Pulmonary artery endothelial cell (primary cell): Measurements from ENCODE around the gene PRKD1. TPM values are rescaled to one million over a fixed set of nuclear protein-coding genes. Genes with fewer than 3 reads are reported as not detected.
"Not testable (repeated sequence)": the region's sequence is repeated elsewhere in the genome, so short reads cannot be mapped to it uniquely, and the experiment has no call there.

ENCODE experiments used
- DNase-seq: peaks from one replicate; pipeline ENCODE4 v3.0.0-alpha.2; 2011; ENCODE audit warnings: low read depth, low spot score
- total RNA-seq: library from RNA; depleted of rRNA; stranded (reverse); fragments of >200 nt; gene quantifications from 2 replicates; pipeline ENCODE4 v1.2.3, GENCODE V29; 2014

PRKD1 gene
- total RNA-seq, 1 donor from 2014 or later, result 6.5 TPM

DNA sequence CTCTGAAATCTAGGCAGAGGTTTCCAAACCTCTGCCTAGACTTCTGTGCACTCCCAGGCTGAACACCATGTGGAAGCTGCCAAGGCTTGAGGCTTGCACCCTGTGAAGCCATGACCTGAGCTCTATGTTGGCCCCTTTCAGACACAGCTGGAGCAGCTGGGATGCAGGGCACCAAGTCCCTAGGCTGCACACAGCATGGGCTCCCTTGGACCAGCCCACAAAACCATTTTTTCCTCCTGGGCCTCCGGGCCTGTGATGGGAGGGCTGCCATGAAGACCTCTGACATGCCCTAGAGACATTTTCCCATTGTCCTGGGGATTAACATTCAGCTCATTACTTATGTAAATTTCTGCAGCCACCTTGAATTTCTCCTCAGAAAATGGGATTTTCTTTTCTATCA lies 88.0 kb downstream of the PRKD1 start:
- DNase-seq, result not testable (repeated sequence)

DNA sequence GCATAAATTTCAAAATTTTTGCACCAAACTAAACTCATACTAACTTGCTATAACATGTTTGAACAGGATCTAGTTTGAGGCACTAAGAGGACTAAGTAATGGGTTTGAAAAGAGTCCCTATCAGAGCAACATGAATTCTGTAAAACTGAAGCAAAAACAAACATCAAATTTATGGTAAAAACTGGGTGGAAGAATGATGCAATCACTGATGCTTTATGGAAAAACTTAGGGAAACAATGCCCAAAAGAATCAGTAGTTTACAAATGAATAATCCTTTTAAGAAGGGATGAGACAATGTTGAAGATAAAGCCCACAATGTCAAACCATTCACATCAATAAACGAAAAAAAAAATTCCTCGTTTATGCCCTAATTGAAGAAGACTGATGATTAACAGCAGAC lies 88.9 kb downstream of the PRKD1 start:
- no peak for DNase-seq

DNA sequence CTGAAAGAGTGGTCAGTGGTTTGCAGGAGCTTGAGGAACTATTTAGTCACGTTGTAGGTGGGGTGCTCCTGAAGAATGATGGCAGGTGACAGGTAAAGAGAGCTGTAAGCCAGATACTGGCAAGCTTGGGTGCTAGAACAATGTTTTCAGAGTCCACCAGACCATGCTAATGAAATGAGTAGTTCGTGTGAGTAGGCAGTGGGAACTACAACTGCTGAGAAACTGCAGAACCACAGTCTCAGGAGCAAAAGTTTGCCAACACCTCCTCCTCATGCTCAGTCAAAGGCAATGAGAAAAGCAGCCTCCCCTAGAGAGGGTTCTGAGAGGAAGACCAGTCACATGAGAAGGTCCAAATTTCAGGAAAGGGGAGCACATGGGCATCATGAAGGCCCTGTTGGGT lies 91.3 kb downstream of the PRKD1 start:
- no peak for DNase-seq

DNA sequence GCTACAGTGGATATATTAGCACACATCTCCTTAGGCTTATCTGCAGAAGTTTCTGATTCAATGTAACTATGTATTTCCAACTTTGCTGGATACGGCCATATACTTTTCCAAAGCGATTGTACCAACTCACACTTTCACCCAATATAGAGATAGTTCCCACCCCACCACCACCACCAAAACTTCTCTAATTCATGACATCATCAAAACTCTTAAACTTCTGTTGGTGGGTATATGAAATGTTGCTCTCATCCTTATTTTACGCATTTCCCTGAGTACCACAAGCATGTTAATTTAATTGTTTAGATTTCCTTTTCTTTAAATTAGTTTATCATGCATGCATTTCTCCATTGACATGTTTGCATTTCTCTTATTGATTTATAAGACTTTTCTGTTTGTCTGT lies 95.6 kb downstream of the PRKD1 start:
- no peak for DNase-seq

DNA sequence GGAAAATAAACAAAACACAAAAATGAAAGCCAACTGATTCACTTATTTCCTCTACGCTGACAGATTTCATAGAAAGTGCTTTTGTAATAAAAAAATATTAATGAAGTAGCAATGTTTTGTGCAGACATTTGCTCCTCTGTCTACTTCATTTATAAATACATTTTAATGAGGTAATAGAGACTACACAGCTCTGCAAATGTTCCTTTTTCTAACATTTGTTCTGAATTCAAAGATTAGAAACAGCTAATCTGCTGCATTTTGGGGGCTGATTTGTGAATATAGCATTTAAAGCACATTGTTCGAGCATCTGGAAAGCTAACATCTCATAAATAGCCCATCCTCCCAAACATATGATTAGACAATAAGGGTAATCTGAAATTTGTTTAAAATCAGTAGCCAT lies 97.8 kb downstream of the PRKD1 start:
- DNase-seq, result no peak

DNA sequence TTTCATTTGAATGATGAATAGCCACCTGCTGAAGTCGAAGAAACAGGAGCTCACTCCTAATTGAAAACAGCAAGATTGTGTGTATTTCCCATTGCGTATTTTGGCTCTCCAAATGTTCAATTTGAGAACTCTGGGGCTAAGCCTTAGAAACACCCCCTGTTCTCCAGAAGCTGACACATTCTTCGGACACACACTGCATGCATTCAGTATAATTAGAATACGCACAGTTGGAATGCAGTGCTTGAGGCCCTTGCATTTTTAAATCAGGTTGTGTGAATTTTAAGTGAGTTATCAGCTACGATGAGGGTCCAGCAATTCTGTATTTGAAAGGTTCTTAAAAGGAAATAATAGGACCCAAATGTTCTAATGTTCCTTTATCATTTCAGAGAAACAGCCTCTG lies 103.8 kb downstream of the PRKD1 start:
- no peak for DNase-seq

DNA sequence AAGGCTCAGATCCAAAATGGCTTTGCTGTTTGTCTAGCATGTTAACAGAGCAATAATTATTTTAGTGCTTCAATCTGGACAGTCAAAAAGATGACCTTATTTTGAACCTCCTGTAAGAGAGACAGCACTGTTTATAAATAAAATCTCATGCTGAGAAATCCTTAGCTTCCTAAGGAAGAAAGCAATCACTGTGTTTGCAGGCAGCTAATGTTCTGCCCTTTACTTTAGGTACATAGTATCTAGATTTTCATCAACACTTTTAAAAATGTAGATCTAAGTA lies 105.3 kb downstream of the PRKD1 start:
- DNase-seq, result no peak

DNA sequence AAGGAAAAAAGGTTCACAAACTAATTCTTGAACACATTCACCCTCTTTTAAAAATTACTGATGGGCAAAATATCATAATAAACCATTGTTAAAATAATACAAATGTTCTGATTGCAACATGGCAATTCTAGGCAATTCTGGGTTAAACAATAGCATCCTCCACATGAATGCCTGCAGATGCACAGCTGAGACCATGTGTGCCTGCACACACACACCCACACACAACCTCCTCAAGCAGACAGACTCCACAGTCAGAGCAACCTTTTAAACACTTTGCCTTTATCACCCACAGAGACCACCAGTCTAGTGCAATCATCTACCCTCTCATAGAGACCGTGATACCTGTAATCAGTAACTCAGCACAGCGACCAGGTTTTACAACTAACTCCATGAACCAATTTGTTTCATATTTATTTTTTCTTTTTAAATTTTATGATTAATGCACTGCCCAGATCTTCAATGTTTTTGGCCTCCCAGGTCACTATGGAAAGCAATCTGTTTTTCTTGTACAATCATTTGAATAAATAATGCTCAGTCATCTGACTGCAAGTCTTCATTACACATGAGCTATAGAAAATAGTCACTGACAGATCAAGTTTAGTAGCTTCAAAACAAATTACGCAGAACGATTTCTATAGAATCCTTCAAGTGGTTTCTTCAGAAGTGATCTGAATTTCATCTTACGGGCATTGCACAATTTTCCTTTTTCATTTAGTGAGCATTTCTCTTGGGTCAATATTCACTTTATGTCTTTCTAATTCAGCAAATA lies 105.8 kb downstream of the PRKD1 start:
- no peak for DNase-seq

DNA sequence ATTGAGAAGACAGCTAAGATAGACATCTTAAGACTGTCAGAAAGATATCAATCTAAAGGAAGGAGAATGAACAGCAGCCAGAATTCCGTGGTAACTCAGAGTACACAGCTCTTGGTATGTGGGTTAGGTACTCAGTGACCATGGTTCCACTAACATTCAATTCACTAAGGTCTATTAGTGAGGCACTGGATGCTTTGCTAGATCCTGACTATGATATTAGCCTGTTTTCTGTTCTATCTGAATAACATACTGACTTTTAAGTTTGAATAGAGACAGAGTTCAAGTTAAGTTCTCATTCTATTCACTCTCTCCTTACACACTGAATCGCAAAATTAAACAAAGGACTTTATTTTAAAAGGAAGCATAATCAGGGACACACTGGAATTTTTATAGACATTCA lies 106.4 kb downstream of the PRKD1 start:
- DNase-seq, result no peak

DNA sequence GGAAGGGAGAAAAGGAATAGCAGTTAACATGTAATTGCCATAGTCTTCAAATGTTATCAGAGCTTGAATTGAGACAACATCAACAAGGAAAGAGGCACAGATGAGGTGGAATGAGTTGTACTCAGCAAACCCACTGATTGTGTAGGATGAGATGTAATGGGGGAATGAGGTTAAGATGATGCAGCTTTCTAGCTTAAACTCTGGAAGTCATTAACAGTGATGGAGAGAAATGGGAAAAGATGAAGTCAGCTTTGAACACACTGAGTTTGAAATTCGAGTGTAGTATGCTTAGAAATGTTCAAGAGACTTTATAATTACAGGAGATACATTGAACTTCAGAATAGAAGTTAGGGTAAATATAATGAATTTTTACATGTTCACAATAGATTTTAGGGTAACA lies 106.9 kb downstream of the PRKD1 start:
- DNase-seq, result no peak

DNA sequence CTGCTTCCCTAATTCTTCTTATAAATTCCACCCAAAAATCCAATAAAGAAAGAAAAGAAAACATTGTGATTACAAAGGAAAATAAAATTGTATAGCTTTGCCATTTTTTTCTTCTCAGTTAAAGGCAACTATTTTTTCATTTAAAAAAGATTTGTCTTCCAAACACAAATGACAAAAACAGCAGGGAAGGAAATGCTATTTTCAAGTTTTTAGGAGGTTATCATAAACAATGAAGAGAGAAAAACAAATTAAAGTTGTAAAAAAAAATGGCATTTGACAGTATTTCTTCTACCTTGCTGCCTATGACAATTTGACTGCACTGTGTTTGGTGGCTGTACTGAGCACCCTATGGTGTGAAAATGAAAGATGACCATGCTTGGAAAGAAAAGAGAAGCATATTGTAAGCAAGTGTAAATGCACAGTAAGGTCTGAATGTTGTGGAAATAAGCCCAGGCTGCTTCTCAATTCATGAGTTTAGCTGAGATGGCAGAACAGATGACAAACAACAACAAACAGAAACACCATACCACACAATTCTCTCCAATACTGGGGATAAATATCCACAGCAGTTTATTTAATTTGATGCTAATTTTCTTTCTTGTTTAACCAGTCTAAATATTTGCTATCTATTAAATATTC lies 109.8 kb downstream of the PRKD1 start:
- no peak for DNase-seq

DNA sequence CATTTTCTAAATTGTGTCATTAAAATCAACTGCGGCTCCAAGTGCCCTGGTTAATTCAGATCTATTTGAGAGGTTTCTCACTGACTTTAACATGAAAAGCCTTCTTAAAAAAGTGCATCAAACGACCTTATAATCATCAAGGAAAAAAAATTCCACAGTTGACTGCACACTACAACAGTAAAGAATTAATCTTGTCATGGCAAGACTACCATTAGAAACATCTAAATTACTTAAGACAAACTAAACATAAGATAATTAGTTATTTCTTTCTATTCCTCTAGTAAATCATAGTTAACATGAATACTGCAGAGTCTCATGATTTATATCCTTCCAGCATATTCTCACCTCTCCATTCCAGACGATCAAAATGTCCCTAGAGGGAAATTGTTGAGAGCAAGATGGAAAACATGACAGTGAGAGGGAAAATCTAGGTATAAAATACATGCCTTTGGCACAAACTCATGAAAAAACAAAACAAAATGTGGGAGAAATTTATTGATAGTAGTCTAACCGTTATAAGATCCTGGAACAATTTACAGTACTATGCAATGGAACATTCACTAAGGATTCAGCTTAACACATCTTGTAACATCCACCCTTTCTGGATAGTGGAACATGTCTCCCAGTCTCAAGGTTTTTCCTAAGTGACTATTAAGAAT lies 112.5 kb downstream of the PRKD1 start:
- no peak for DNase-seq

DNA sequence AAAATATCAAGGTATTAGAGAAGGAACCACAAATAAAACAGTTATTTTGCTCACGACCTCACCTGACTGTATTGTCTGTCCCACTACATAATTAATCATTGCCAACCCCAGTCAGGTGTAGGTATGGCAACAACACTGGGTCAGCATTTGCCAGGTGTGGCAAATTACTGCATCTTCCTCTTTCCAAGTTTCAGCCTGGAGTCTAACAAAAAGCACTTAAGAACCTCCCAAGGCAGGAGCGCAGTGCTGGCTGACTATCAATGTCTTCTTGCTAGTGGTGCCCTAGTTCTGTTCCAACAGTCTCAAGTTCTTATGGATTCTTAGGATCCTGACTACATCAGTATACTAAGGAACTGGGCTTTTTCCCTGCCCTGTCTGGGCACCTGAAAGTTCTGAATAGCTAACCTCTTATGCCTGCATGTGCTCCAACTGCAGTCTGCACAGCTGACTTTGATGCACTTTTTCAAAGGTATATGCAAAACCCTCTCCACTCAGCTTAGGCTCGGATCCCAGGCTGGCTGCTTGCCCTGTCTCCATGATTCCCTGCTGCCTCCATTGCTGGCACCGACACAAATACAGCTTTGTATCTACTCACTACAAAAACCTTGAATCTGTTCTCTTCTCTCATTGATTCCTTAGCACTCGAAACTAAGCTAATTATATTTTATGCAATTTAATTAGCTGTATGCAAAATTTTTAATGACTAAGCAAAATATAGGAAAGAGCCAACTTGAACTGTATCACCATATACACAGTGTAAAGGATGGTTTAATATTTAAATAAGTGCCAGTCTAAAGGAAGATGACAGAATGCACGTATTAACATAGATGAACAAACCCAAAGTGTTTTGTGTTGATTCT lies 113.3 kb downstream of the PRKD1 start:
- DNase-seq, result no peak

DNA sequence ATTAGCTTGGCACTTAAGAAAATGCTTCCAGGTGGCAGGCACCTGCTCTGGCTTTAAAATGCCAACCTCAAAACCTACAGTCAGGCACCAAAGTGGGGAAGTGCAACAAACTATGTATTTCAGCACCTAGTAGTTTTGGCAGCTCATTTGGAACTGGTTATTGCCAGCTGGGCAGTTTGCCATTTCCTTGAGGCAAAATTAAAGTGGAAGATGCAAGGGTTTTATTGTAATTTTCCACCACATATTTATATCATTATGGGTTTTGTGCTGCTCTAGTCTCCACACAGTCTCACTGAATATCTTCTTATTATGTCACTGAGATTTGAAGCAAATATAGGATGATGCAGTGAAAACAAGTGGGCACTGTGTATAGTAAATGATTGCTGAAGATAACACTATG lies 117.0 kb downstream of the PRKD1 start:
- peak; percentile 7 for DNase-seq

DNA sequence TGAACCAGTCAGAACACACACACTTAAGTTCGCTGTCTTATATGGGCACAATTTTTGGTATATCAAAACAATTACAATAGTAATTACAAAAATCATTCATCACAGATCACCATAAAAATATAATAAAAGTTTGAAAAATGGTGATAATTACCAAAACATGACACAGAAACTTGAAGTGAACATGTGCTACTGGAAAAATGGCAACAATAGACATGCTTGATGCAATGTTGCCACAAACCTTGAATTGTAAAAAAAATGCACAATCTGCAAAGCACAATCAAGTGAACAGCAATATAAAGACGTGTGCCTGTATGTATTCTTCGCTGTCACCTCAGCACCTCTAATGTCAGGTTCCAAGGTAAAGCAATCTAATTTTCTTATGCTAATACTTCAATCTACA lies 117.6 kb downstream of the PRKD1 start:
- no peak for DNase-seq

DNA sequence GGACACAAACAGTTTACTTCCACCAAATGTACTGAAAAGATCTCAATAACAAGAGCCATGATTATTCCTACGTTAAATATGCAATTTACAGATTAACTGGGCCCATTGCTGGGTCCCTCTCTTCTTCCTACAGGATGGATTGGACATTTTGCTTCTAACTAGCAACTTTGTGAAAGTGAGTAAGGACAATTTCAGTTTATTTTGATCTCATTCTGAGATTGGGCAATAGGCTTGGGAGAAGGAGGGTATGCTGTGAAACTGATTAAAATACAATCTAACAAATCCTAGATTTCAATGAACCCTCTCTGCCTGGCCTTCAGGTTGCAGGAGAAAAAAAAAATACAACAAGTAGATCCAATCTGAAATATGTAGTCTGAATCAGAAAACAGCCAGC lies 121.5 kb downstream of the PRKD1 start:
- DNase-seq, result no peak

DNA sequence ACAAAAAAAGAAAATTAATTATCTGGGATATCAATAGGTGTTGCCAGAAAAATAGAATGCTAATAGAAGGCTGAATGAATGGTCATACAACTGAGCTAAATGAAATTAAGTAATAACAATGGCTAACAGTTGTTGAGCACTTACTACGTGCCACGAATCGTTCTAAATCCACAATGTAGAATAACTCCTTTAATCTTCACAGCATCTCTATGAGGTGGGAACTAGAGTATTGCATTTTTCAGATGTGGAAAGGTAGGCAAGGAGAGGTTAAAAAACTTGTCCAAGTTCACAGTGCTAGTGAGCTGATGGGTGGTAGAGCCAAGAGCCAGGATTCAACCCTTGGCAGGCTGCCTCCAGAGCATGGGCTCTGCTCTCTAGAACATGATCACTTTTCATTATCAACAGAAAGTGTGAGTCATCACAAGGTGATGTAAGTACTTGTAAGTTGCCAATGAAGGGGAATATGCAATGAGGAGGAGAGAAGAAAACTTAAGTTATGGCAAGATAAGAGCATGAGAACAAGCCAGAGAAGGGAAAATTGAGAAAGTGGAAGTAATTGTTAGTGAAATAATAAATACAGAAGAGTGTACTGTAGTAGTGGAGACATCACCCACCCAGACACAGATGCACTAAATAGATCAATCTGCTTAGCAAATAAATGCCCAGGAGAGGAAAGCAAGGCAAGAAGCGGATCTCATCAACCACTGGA lies 122.1 kb downstream of the PRKD1 start:
- peak; percentile 63 for DNase-seq

DNA sequence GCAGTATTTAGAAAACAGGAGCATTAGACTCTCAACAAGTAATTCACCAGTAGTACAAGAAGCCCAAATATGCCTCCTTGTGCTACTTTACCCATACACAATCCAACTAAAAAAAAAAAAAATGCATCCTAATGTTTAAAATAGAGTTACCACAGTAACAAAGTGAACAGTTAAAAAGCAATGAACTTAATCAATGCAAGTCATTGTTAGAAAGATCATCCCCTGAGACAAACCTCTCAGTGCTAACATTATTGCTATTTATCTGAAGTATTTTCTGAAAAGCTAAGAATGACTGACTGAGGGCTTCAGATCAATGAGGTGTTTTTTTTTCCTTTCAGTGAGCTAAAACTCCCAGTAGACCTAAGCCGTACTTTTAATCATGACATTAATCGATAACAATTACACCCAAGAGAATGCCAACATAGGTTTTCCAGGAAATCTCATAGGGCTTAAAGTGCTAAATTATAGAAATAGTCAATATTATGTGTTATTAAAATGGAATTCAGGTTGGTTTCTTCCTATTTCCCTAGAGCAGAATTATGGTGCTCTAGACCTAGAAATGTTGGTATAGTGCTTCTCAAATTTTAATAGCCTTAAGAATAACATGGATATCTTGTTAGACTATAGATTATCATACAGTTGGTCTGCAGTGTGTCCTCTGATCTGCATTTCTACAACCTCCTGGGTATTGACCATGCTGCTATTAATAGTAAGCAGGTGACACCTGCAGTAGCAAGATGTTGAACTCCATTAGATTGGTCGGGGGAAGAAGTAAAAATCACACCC lies 123.0 kb downstream of the PRKD1 start:
- DNase-seq, result no peak

DNA sequence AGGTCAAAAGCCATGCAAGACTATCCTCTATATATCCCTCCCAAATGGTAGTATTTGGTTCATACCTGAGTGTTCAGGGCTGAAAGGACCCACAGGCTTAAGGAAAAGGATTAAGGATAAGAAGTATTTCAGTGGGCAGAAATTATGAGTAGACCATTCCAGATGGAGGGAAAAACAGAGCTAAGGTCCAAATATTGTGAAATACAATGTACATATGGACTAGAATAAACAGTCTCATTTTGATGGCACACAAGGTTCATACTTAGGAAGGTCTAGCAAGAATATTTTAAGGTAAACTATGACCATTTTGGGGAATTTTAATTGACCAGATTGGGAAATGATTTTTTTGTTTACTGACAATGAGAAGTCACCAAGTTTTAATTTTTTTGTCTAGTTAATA lies 124.6 kb downstream of the PRKD1 start:
- no peak for DNase-seq

DNA sequence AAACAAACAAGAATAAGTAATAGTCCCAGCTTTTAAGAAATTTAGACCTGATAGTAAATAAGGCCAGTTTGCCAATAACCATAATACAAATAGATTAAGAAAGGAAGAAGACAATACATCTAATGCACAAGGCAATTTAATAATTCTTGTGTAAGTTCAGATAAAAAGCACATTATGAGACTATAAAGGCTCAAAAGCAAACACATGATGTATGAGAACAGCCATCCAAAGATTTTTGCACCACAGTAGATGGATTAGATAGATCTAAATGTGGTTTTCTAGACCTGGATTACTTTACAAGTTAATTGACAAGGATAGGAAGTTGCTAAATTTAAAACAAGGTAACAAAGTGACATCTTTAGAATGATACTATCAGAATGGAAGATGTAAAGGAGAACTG lies 125.4 kb downstream of the PRKD1 start:
- DNase-seq, result no peak

DNA sequence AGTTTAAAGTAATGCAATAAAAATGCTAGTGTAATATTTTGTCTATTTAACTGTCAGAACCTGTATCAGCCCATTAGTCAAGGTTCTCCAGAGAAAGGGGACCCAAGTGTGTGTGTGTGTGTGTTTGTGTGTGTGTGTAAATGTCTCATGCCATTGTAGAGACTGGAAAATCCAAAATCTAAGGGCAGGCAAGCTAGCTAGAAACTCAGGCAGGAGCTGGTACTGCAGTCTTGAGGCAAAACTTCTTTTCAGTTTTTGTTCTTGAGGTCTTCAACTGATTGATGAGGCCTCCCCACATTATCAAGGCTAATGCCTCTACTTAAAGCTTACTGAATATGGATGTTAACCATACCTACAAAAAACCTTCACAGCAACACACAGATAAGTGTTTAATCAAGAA lies 126.7 kb downstream of the PRKD1 start:
- DNase-seq, result no peak
